Calu3 (cell line): Measurements from ENCODE around the gene GRIK1. TPM values are rescaled to one million over a fixed set of nuclear protein-coding genes. Genes with fewer than 3 reads are reported as not detected.

Experiments
- BruUV-seq: library from RNA; stranded (reverse); fragments of 400-500 nt; replicated peaks from 2 replicates; lab custom pipeline; 2021; lab: Mats Ljungman, UMichigan
- CTCF ChIA-PET: fragments of 300-600 bp; sonication (Branson Sonifier 250); formaldehyde crosslinking; loops from one replicate; lab custom pipeline; 2022; ENCODE audit warnings: antibody characterized with exemption; lab: Charles Lee
- DNase-seq: peaks from one replicate; pipeline ENCODE4 v3.0.0; 2022
- H3K27ac Mint-ChIP-seq: one replicate; pipeline ENCODE4 v1.8.0; 2022; ENCODE audit warnings: mixed read lengths; ENCODE audit not compliant: unreplicated experiment
- H3K27me3 Mint-ChIP-seq: one replicate; pipeline ENCODE4 v1.8.0; 2022; ENCODE audit warnings: mixed read lengths; ENCODE audit not compliant: unreplicated experiment
- H3K36me3 Mint-ChIP-seq: one replicate; pipeline ENCODE4 v1.8.0; 2022; ENCODE audit warnings: mild to moderate bottlenecking, moderate library complexity, mixed read lengths; ENCODE audit not compliant: insufficient read depth, unreplicated experiment
- H3K4me1 Mint-ChIP-seq: one replicate; pipeline ENCODE4 v1.8.0; 2022; ENCODE audit warnings: mild to moderate bottlenecking, low read depth, mixed read lengths; ENCODE audit not compliant: unreplicated experiment
- H3K4me3 Mint-ChIP-seq: one replicate; pipeline ENCODE4 v1.8.0; 2022; ENCODE audit warnings: mild to moderate bottlenecking, low read depth, moderate library complexity, mixed read lengths; ENCODE audit not compliant: unreplicated experiment
- H3K9me3 Mint-ChIP-seq: one replicate; pipeline ENCODE4 v1.8.0; 2022; ENCODE audit warnings: low read depth, mixed read lengths; ENCODE audit not compliant: unreplicated experiment
- intact Hi-C: fragments of 100-400 bp; cut with micrococcal nuclease; formaldehyde crosslinking; loops from one replicate; pipeline ENCODE4 v1.10.0; 2022; ENCODE audit not compliant: unreplicated experiment
- total RNA-seq: library from RNA; stranded (reverse); gene quantifications from 2 replicates; pipeline ENCODE4 v1.2.3, GENCODE V29; 2022
- TF ChIP-seq, protein P1 (sequence below): fragments of 200-600 bp; IDR thresholded peaks from one replicate; pipeline ENCODE4 v1.8.0; 2022; ENCODE audit warnings: antibody characterized with exemption; ENCODE audit not compliant: unreplicated experiment

GRIK1 gene
- total RNA-seq, 1 experiment from 2014 or later: not detected

DNA sequence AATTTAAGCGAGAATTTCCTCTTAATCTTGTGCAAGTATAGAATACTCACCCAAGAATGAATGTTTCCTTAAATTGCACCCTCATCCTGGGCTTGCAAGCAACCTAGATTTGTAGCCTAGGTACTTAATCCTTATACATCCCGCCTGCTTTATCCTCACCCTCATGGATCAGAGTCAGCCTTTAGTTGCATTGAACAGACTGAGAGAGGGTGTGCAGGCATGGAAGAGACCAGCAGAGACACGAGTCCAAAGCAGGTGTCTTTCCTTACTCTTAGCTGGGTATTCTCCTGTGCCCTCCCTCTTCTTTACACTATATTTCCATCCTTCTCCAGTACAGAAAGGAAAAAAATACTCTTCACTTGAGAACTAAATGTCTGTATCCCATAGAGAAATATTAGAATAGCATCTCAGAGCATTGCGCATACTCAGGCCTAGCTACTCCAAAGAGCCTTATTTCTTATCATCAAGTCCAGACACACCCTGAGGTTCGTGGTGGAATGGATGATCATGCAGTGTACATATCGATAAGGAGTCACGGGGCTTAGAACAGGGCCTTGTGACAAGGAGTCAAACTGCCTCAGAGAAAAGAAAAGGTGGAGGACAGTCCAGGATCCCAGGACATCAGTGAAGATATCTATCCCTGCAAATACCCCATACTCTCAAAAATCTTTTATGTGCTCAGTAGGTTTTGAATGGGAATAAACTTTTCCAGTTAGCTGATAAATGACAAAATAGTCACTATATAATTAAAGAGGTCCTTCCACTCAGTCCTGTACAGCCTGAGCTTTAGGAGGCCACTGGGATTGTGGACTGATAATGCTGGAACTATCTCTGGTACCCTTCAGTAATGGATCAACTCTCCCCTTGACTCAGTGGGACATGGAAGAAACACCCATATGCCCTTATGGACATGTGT is 297.9 kb downstream of the GRIK1 start:
- Mint-ChIP-seq H3K4me1 (no peaks in the 10 kb centered on the region), H3K27me3 (no peaks in the 10 kb centered on the region), H3K27ac (no peak overlapping the region), H3K36me3 (no peaks in the 10 kb centered on the region), H3K9me3 (no peaks in the 10 kb centered on the region), H3K4me3 (no peak overlapping the region)
- no TSS peak for BruUV-seq
- TF ChIP-seq, protein P1, sequence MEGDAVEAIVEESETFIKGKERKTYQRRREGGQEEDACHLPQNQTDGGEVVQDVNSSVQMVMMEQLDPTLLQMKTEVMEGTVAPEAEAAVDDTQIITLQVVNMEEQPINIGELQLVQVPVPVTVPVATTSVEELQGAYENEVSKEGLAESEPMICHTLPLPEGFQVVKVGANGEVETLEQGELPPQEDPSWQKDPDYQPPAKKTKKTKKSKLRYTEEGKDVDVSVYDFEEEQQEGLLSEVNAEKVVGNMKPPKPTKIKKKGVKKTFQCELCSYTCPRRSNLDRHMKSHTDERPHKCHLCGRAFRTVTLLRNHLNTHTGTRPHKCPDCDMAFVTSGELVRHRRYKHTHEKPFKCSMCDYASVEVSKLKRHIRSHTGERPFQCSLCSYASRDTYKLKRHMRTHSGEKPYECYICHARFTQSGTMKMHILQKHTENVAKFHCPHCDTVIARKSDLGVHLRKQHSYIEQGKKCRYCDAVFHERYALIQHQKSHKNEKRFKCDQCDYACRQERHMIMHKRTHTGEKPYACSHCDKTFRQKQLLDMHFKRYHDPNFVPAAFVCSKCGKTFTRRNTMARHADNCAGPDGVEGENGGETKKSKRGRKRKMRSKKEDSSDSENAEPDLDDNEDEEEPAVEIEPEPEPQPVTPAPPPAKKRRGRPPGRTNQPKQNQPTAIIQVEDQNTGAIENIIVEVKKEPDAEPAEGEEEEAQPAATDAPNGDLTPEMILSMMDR: no peak
- intact Hi-C loops: no loop called here
- CTCF ChIA-PET: no interaction called here
- no peak for DNase-seq

DNA sequence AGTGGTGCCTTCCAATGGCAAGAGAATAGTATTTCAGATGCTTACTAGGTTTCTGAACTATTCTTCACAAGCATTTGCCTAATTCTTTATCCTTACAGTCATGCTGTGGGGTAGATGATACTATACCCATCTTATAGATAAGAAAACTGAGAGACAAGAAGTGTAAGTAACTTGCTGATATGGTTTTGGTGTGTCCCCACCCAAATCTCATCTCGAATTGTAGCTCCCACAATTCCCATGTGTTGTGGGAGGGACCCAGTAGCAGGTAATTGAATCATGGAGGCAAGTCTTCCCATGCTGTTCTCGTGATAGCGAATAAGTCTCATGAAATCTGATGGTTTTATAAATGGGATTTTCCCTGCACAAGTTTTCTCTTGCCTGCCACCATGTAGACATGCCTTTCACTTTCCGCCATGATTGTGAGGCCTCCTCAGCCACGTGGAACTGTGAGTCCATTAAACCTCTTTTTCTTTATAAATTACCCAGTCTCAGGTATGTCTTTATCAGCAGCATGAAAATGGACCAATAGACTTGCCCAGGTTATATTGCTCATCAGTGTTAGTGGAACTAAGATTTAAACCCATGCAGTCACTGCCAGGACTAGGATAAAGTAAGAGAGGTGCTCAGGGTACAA is 298.7 kb downstream of the GRIK1 start:
- no peaks in the 10 kb centered on the region for H3K4me1 Mint-ChIP-seq
- CTCF ChIA-PET: no interaction called here
- intact Hi-C loops: no loop called here
- BruUV-seq: no TSS peak
- no peak for DNase-seq
- no peak overlapping the region for H3K4me3 Mint-ChIP-seq
- H3K27ac Mint-ChIP-seq: no peak overlapping the region
- TF ChIP-seq, protein P1: no peak
- no peaks in the 10 kb centered on the region for H3K9me3 Mint-ChIP-seq
- H3K27me3 Mint-ChIP-seq: no peaks in the 10 kb centered on the region
- H3K36me3 Mint-ChIP-seq: no peaks in the 10 kb centered on the region

DNA sequence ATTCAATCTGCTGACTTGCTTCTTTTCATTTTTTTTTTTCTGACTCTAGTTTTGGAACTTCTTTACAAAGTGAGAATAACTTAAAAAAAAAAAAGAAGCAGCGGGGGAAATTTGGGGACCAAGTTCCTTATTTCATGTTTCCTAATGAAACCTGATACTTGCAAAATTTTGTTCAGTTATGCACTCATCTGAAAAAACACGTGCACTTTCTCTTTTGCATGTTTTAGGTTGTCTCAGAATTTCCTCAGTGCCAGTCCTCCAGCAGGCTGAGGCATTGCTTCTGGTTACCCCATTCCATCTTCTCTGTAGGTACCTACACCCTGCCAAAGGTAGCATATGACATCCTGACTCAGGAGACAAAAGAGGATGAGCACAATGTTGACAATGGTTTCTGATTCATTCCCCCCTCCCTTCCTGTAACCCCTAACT is 299.7 kb downstream of the GRIK1 start:
- CTCF ChIA-PET: no interaction called here
- BruUV-seq: no TSS peak
- no peak overlapping the region for H3K4me3 Mint-ChIP-seq

DNA sequence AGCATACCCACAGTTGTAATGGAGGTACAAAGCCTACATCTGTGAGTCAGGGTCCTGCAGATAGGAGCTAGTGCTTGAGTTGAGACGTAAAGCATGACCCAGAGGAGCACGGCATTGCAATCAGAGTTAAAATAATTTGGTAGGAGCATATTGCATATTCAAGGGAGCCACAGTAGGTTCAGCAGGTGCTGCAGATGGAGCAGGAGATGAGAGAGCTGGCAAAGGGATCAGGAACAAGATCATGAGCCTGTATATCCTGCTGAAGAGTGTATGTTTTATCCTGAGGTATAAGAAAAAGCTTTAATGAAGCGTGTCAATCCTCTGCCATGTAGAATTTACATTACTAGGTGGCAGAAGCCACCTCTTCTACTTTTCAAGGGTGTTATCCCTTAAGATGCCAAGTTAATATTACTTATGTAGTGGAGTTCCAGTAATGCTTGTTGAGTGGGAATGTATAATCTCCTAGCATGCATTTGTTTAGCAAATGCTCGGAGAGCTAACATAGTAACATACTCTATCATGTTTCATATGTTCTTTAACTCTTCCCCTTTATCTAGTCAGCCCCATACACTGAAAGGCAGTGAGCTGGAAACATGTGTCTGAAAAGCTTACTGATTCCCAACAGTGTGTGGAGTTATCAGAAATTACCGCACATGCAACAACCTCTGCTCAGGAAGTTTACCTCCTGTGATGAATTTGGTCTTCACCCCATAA is 300.3 kb downstream of the GRIK1 start:
- no peaks in the 10 kb centered on the region for H3K9me3 Mint-ChIP-seq
- no peaks in the 10 kb centered on the region for H3K27me3 Mint-ChIP-seq
- DNase-seq: no peak
- no peaks in the 10 kb centered on the region for H3K4me1 Mint-ChIP-seq
- H3K36me3 Mint-ChIP-seq: no peaks in the 10 kb centered on the region
- H3K27ac Mint-ChIP-seq: no peak overlapping the region
- no peak overlapping the region for H3K4me3 Mint-ChIP-seq
- intact Hi-C loops: no loop called here
- BruUV-seq: no TSS peak
- TF ChIP-seq, protein P1: no peak
- CTCF ChIA-PET: no interaction called here

More for the DNA sequence above, 299.7 kb downstream of the GRIK1 start:
- H3K27ac Mint-ChIP-seq: no peak overlapping the region
- intact Hi-C loops: no loop called here
- no peaks in the 10 kb centered on the region for H3K36me3 Mint-ChIP-seq
- no peaks in the 10 kb centered on the region for H3K9me3 Mint-ChIP-seq
- no peaks in the 10 kb centered on the region for H3K4me1 Mint-ChIP-seq
- H3K27me3 Mint-ChIP-seq: no peaks in the 10 kb centered on the region
- TF ChIP-seq, protein P1: no peak
- DNase-seq: no peak
